ENCODE data around the gene SLC39A12.

Gene SLC39A12

DNA sequence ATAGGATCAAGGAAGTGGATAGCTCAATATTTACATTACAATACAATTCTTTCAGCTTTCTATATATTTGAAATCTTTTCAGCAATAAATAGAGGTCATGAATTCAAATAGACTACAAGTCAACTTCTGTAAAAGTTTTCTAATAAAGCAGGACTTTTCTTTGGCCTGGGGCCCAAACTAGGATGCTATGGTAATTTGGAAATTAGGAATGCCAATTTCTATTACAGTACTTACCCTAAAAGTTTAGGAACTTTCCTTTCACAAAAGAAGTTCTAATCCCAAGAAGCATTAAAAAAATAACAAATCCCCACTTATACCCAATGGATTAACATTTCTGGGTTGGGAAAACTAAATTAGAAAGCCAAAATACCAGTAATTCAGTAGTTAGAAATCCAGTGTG lies 40.5 kb downstream of the SLC39A12 start:
- DNase-seq (ENCODE audit: low read depth, low spot score): no peak

DNA sequence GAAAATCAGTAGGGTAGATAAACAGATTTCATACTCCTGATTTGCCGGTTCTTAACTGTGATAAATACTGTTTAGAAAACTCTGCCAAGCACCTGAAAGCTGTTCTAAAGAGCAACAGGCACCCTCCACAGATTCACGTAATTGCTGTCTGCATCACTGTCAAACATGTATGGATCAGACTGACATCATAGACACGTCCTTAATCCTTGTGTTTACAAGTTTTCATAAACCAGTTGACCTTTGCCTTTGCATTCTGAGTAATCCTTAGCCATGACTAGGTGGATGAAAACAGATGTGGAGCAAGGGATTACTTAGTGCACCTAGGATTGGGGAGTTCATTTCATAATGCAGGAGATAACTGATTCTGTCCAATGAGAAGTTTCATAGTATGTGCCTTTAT lies 41.6 kb downstream of the SLC39A12 start:
- no peaks in the 10 kb centered on the region for H3K27me3 ChIP-seq (ENCODE audit: insufficient read depth, insufficient read length)
- no peak overlapping the region for H3K4me3 ChIP-seq (ENCODE audit: insufficient read length, low read depth)
- no peaks in the 10 kb centered on the region for H3K9me3 ChIP-seq (ENCODE audit: insufficient read depth, low read length)
- H3K4me1 ChIP-seq (ENCODE audit: insufficient read depth, insufficient read length): no peaks in the 10 kb centered on the region
- no peak for DNase-seq (ENCODE audit: low read depth, low spot score)
- TF ChIP-seq ZNF274 (IDR thresholded peaks at IDR 0.05; ENCODE audit: low read depth, low read length): no peak
- no peak for TF ChIP-seq SUZ12 (IDR thresholded peaks at IDR 0.05; ENCODE audit: extremely low read depth, insufficient read depth, insufficient read length)
- no peak for TF ChIP-seq YY1 (IDR thresholded peaks at IDR 0.05; ENCODE audit: insufficient read depth, insufficient read length)
- H3K9ac ChIP-seq (ENCODE audit: insufficient read length, low read depth): no peak overlapping the region
- H3K36me3 ChIP-seq (ENCODE audit: insufficient read depth, insufficient read length, low read length): no peaks in the 10 kb centered on the region

More for the DNA sequence above, 40.5 kb downstream of the SLC39A12 start:
- Histone ChIP-seq H3K9me3 (ENCODE audit: insufficient read depth, low read length) (no peaks in the 10 kb centered on the region), H3K9ac (ENCODE audit: insufficient read length, low read depth) (no peak overlapping the region), H3K4me1 (ENCODE audit: insufficient read depth, insufficient read length) (no peaks in the 10 kb centered on the region), H3K4me3 (ENCODE audit: insufficient read length, low read depth) (no peak overlapping the region), H3K27me3 (ENCODE audit: insufficient read depth, insufficient read length) (no peaks in the 10 kb centered on the region), H3K36me3 (ENCODE audit: insufficient read depth, insufficient read length, low read length) (no peaks in the 10 kb centered on the region)
- TF ChIP-seq SUZ12 (IDR thresholded peaks at IDR 0.05; ENCODE audit: extremely low read depth, insufficient read depth, insufficient read length): no peak
- no peak for TF ChIP-seq ZNF274 (IDR thresholded peaks at IDR 0.05; ENCODE audit: low read depth, low read length)
- no peak for TF ChIP-seq YY1 (IDR thresholded peaks at IDR 0.05; ENCODE audit: insufficient read depth, insufficient read length)

DNA sequence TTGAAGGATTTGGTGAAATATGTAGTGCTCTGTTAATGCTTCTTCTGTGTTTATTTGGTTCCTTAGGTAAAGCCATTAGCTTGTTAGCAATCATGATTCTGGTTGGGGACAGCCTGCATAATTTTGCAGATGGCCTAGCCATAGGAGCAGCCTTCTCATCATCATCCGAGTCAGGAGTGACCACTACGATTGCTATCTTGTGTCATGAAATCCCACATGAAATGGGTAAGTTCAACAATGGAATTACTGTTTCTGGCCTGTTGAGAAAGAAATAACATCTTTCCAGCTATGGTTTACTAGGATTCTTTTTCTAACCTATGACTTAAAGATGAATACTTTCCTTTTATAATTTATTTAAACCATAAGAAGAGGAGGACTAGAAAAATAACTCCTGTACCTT lies 48.9 kb downstream of the SLC39A12 start:
- no peak for TF ChIP-seq ZNF274 (IDR thresholded peaks at IDR 0.05; ENCODE audit: low read depth, low read length)
- no peak for TF ChIP-seq SUZ12 (IDR thresholded peaks at IDR 0.05; ENCODE audit: extremely low read depth, insufficient read depth, insufficient read length)
- TF ChIP-seq YY1 (IDR thresholded peaks at IDR 0.05; ENCODE audit: insufficient read depth, insufficient read length): no peak
- H3K27me3 ChIP-seq (ENCODE audit: insufficient read depth, insufficient read length): no peaks in the 10 kb centered on the region
- no peak overlapping the region for H3K4me3 ChIP-seq (ENCODE audit: insufficient read length, low read depth)

DNA sequence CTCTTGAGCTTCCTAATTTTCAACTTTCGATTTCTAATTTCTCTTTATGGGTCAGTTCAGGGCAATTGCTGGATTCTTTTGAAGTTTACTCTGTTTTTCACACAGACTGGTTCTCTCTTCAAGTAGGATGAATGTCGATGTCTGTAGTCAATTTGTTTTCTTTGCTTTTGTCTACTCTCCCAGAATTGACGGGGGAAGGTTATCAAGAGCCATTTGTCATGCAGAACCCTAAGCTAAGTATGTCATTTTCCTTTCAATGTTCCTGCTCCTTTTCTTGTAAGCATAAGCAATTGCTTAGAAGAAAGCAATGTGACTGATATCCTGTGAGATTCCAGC lies 53.7 kb downstream of the SLC39A12 start:
- Histone ChIP-seq H3K9me3 (ENCODE audit: insufficient read depth, low read length) (no peaks in the 10 kb centered on the region), H3K9ac (ENCODE audit: insufficient read length, low read depth) (no peak overlapping the region), H3K4me3 (ENCODE audit: insufficient read length, low read depth) (no peak overlapping the region), H3K4me1 (ENCODE audit: insufficient read depth, insufficient read length) (no peaks in the 10 kb centered on the region), H3K27me3 (ENCODE audit: insufficient read depth, insufficient read length) (no peaks in the 10 kb centered on the region), H3K36me3 (ENCODE audit: insufficient read depth, insufficient read length, low read length) (no peaks in the 10 kb centered on the region)
- TF ChIP-seq SUZ12 (IDR thresholded peaks at IDR 0.05; ENCODE audit: extremely low read depth, insufficient read depth, insufficient read length) (no peak), ZNF274 (IDR thresholded peaks at IDR 0.05; ENCODE audit: low read depth, low read length) (no peak), YY1 (IDR thresholded peaks at IDR 0.05; ENCODE audit: insufficient read depth, insufficient read length) (no peak)
- DNase-seq (ENCODE audit: low read depth, low spot score): no peak

More for the DNA sequence above, 48.9 kb downstream of the SLC39A12 start:
- Histone ChIP-seq H3K9me3 (ENCODE audit: insufficient read depth, low read length) (no peaks in the 10 kb centered on the region), H3K4me1 (ENCODE audit: insufficient read depth, insufficient read length) (no peaks in the 10 kb centered on the region), H3K9ac (ENCODE audit: insufficient read length, low read depth) (no peak overlapping the region), H3K36me3 (ENCODE audit: insufficient read depth, insufficient read length, low read length) (no peaks in the 10 kb centered on the region)
- DNase-seq (ENCODE audit: low read depth, low spot score): no peak

DNA sequence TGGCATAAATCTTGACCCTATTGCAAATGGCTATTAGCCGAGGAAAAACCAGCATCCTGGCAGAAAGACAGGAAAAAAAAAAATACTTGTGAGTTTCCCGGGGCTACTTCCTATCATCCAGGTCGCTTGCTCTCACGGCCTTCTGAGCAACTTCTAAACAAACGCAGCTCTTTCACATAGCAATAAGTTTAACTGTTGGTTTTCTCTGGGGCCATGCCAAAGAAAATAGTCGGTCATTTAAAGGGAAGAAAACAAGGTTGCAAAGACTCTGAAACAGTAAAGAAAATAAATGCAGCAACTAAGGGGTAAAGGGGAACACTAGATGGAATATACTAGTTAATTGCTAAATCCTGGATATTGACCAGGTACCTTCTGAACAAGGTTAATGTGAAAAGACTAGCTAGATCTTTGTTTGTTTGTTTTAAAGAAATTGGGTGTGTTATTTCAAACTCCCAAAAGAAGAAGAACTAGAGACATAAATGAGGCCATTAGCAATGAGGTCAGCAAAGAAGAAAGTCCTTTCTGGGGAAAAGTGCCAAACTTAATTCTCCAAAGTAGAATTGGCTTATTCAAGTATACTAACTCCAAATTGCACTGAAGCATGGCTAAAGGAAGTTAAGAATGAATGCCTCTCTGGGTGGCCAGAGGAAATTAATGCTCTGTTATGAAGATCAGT lies 54.2 kb downstream of the SLC39A12 start:
- DNase-seq (ENCODE audit: low read depth, low spot score): no peak
- Histone ChIP-seq H3K9me3 (ENCODE audit: insufficient read depth, low read length) (no peaks in the 10 kb centered on the region), H3K36me3 (ENCODE audit: insufficient read depth, insufficient read length, low read length) (no peaks in the 10 kb centered on the region), H3K4me1 (ENCODE audit: insufficient read depth, insufficient read length) (no peaks in the 10 kb centered on the region), H3K27me3 (ENCODE audit: insufficient read depth, insufficient read length) (no peaks in the 10 kb centered on the region), H3K9ac (ENCODE audit: insufficient read length, low read depth) (no peak overlapping the region), H3K4me3 (ENCODE audit: insufficient read length, low read depth) (no peak overlapping the region)
- TF ChIP-seq ZNF274 (IDR thresholded peaks at IDR 0.05; ENCODE audit: low read depth, low read length): no peak
- no peak for TF ChIP-seq YY1 (IDR thresholded peaks at IDR 0.05; ENCODE audit: insufficient read depth, insufficient read length)
- no peak for TF ChIP-seq SUZ12 (IDR thresholded peaks at IDR 0.05; ENCODE audit: extremely low read depth, insufficient read depth, insufficient read length)

DNA sequence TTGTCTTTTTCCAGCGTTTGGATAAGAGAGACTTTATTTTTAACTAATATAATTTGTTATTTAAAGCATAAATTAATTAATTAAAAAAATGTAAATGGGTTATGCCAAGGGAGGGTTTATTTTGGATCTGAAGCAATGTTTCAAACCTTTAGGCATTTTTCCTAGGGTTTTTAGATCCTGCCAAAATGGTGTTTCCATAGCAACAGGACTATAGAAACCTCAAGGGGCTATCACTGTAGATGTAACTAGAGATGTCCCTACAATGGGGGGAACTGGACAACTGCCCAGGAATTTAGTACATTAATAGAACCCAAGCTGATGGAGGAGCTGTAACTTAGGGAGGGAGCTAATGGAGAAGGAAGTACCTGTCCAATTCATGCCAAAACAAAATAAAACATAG lies 57.3 kb downstream of the SLC39A12 start:
- no peak for DNase-seq (ENCODE audit: low read depth, low spot score)
- Histone ChIP-seq H3K9ac (ENCODE audit: insufficient read length, low read depth) (no peak overlapping the region), H3K27me3 (ENCODE audit: insufficient read depth, insufficient read length) (no peaks in the 10 kb centered on the region), H3K9me3 (ENCODE audit: insufficient read depth, low read length) (no peaks in the 10 kb centered on the region), H3K4me1 (ENCODE audit: insufficient read depth, insufficient read length) (no peaks in the 10 kb centered on the region), H3K36me3 (ENCODE audit: insufficient read depth, insufficient read length, low read length) (no peaks in the 10 kb centered on the region), H3K4me3 (ENCODE audit: insufficient read length, low read depth) (no peak overlapping the region)
- TF ChIP-seq YY1 (IDR thresholded peaks at IDR 0.05; ENCODE audit: insufficient read depth, insufficient read length) (no peak), SUZ12 (IDR thresholded peaks at IDR 0.05; ENCODE audit: extremely low read depth, insufficient read depth, insufficient read length) (no peak), ZNF274 (IDR thresholded peaks at IDR 0.05; ENCODE audit: low read depth, low read length) (no peak)

DNA sequence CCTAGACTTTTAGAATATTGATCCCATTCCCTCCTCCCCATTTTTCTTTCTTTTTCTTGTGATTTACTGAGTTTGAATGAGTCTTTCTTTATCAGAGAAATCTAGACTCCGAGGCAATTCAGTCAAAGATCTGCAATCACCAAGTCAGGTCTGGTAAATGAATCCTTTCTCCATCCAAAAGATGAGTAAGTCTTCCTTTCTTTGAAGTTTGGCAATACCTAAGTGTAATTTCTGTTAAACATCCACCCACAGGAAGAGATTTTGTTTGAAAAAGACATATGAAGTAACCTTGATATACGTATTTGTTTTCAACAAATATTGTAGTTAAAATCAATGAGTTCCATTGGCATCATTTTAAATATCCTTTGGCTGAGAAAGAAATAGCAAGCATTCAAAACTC lies 58.3 kb downstream of the SLC39A12 start:
- Histone ChIP-seq H3K27me3 (ENCODE audit: insufficient read depth, insufficient read length) (no peaks in the 10 kb centered on the region), H3K9ac (ENCODE audit: insufficient read length, low read depth) (no peak overlapping the region), H3K4me3 (ENCODE audit: insufficient read length, low read depth) (no peak overlapping the region), H3K9me3 (ENCODE audit: insufficient read depth, low read length) (no peaks in the 10 kb centered on the region), H3K36me3 (ENCODE audit: insufficient read depth, insufficient read length, low read length) (no peaks in the 10 kb centered on the region), H3K4me1 (ENCODE audit: insufficient read depth, insufficient read length) (no peaks in the 10 kb centered on the region)
- no peak for TF ChIP-seq YY1 (IDR thresholded peaks at IDR 0.05; ENCODE audit: insufficient read depth, insufficient read length)
- no peak for TF ChIP-seq SUZ12 (IDR thresholded peaks at IDR 0.05; ENCODE audit: extremely low read depth, insufficient read depth, insufficient read length)
- no peak for TF ChIP-seq ZNF274 (IDR thresholded peaks at IDR 0.05; ENCODE audit: low read depth, low read length)
- no peak for DNase-seq (ENCODE audit: low read depth, low spot score)
